ENCODE measurements around the gene CD300A.

The CD300A gene

DNA sequence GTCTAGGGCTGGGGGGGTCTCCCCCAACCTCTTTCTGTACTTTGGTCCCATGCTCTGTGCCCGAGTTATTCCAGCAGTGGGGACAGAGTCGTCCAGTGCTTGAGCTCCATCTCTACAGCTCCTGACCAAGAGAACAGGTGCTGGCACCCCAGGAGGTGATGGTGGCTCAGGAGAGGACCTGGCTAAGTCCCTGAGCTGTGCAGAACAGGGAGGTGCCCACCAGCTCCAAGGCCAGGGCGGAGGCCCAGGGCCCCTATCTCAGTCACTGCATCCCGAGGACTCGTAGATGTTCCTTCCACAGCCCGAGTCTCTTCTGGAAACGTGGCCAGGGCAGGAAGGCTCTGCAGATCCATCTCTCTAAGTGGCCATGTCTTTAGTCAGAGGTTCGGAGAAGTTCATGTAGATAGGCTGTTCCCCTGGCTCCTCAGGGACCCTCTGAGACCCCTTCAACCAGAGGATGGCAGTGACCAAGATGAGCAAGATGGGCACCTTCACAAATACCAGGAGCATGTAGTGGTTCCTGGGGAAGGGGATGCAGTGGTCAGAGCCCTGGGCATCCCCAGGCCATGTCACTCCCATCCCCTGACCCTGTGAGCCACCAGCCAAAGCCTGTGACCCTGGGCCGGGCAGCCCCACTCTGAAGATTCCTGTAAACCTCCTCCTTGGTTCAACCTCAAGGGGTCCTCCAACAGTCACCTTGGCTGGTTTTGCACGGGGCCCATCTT, 56.1 kb downstream of the CD300A start:
- DNase-seq, result no peak

DNA sequence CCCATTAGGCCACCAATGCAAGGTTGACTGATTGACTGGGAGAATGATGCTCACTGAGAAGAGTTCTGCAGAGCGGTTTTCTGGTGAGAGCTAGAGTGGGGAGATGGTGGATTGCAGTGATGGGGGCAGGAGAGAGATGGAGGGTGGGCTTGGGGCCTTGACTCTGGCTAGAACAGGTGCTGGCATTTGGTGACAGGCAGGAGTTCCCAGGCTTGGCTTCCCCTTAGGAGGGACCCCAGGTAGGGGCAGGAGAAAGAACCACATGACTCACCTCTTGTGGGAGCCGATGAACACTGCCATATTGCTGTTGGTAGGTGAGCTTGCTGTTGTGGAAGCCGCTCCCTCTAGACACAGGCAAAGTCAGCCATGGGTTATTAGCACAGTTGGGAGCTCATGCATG, 56.9 kb downstream of the CD300A start:
- DNase-seq, result no peak

DNA sequence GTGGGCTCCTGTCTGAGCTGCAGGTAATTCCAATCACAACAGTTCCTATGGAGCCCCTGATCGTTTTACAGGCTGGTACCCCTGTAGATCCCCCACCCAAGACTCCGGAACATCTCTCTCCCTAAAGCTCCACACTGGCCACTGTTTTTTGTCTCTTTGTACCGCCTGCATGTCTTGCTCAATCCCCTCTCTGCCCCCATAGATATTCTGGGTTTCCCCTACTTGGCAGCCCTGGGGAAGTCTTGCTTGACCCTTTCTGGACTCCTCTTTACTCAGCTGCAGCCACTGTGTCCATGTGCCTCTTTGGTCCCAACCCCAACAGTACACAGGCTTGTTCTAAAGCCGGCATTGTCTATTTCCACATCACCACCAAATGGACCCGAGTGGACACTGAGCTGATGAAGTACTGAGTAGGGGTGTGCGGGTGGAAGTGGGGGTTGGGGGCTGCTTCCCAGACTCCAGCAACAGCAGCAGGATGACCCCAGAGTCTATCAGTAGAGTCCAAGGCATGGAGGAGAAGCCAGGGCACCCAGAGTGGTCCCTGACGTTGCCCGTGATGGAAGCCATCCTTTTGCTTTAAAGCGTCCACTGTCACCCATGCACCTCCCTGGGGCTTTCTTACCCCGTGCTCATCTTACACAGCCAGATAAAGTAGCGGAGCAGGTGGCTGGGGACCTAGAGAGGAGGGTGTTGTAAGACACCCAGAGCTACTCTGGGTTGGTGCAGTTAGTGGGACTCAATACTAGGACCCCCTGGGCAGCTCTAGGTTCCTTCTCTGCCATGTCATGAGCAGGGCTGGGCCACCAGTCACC, 58.4 kb downstream of the CD300A start:
- DNase-seq, result no peak

GRCh38 chr17:74525465-74525725, 59.0 kb downstream of the CD300A start:
- no peak for DNase-seq

DNA sequence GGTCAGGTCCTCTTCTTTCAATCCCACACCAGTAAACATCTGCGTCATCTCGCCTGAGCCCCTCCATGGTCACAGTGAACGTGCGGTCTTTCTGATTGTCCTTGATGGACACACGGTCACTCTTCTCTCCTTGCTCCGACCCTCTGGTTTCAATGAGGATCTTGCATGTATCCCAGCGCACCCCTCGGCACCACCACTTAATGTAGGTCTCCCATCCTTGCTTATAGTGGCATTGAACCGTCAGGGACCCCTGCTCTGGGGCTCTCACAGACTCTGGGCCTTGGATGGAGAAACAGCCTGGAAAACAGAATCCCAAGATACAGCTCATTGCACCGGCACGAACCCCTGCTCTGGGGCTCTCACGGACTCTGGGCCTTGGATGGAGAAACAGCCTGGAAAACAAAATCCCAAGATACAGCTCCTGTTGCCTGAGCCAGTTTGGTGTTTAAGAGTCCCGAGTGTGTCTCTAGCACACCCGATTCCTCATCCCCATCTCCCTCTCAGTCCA, 59.4 kb downstream of the CD300A start:
- DNase-seq, result no peak

- DNase-seq, result no peak
These were observed 60.2 kb downstream of the CD300A start for GRCh38 chr17:74526681-74527080.

DNA sequence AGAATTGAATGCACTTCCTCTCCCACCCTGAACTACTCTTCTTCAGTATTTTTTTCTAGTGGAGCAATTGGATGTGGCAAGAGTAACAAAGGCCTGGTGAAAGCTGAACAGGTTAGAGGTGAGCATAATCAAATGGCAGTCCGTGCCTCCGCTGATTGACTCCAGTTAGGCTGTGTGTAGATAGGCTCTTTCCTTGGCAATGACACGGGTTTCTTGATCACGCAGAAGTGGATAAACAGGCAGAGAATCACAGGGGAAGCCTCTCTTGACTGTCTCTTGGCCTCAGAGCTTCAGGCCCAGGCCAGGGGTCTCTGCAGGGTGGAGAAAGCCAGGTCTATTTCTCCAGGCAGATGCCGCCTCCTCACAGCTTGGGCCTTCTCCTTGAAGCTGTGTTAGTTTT, 60.6 kb downstream of the CD300A start:
- no peak for DNase-seq

- DNase-seq, result no peak
These were observed 61.3 kb downstream of the CD300A start for GRCh38 chr17:74527756-74528155.

- DNase-seq, result no peak
These were observed 62.2 kb downstream of the CD300A start for GRCh38 chr17:74528491-74529199.

GRCh38 chr17:74529243-74529642, 62.8 kb downstream of the CD300A start:
- DNase-seq, result no peak

- no peak for DNase-seq
These were observed 64.4 kb downstream of the CD300A start for GRCh38 chr17:74530831-74531150.

- DNase-seq, result no peak
These were observed 64.9 kb downstream of the CD300A start, which contains the start of gene CD300LB for GRCh38 chr17:74531231-74531761. TSS of gene CD300LB (minus strand) at chr17:74531475. CDS start at chr17:74531350, 125 bp downstream.

DNA sequence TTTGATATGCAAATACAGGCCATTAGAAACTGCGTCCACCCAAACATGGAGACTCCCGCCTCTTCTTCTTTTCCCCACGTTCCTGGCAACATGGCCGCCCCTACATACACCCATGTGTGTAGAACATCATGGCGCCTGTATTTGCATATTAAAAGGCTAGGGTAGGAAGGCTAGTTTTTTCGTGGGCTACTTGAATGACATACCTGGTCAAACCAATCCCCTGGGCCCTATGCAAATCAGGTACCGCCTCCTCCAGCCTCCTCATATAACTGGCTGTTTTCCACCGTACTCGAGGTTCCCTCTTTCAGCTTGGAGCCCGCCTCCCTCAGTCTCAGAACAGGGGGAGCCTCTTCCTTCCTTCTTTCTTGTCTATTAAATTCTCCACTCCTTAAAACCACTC, 65.7 kb downstream of the CD300A start:
- DNase-seq, result no peak
